Iris pigment epithelial cell (primary cell): ENCODE measurements around the gene XIRP1.

Experiments used
- DNase-seq: peaks from one replicate; pipeline ENCODE4 v3.0.0-alpha.2; 2011; ENCODE audit warnings: low read depth

Gene XIRP1

DNA sequence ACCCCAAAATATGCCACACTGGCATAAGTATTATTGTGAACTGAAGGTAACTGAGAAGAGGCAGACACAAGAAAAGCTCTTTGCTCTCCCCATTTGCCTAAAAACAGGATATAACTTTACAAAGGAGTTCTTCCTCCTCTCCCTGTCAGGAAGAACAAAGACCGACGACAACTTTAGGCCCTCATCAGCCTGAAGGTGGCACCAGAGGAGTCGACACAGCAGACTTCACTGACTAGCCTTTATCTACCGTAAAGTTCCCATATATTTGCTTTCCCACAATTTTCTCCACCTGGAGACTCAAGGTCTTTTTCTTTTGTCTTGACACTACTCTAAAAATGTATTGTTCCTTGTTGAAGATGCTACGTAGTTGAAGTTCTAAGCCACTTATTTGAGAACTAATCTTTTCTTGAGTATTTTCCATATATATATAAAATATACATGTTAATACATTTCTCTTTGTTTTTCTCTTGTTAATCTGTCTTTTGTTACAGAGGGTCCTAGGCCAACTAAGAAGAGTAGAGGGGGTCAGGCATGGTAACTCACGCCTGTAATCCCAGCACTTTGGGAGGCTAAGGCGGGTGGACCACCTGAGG, 16.2 kb upstream of the XIRP1 start:
- DNase-seq = peak; percentile 55

DNA sequence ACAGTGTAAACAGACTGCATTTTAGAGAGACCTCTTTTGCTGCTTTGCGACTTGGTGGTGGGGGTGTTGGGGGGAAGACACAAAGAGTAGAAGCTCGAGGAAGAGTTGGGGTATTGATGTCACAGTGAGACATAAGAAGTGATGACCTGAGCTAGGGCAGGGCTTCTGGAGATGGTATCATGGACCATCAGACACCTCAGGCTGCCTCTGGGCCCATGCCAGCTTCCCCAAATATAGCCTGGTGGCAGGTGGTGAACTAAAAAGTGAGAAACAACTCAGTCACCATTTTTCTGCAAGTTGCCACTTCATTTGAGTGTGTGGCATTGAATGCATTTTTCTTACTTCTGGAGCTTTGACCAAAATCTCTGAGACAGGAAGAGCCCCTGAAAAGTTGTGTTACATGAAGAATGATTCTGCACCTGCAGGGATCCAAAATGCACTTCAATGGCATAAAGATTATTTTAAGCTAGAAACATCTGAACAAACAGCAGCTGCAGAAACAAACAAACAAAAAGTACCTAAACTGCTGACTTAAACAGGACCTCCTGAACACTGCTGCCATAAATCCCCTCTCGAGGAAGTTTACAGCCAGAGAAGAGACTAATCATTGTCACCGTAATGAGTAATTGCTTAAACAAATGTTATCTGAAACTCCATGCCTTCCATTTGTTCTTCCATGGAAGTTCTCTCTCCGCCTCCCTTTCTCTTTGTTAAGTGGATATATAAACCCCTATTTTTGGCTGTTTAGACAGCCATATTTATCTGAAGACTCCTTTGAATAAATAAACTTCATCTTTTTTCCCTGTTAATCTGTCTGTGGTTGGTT, 15.2 kb upstream of the XIRP1 start:
- no peak for DNase-seq

DNA sequence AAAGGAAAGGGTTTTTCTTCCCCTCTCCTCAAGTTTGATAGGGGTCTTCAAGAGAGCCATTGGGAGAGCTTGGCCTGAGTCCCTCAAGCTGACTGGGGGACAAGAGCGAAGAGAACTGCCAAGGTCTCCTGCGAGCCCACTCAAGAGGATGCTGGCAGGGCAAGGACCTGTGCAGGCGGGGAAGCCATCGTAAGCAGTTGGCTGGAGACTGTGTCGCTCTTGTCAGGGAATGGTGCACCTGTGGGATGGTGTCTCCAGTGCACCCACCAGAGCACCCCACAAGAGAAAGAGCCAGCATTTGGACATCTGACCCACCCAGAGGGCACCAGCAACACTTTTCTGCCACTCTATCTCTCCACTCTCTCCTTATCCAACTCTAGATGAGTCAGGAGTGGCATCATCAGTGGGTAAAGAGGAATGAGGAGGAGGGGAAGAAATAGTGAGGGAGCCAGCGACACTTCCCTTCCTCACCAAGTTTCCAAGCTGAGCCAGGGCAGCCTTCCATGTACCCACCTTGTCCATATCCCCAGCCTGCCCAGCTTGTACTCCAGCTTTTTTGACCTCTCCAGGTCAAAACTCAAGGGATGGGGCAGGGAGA, 13.6 kb upstream of the XIRP1 start:
- DNase-seq = no peak

DNA sequence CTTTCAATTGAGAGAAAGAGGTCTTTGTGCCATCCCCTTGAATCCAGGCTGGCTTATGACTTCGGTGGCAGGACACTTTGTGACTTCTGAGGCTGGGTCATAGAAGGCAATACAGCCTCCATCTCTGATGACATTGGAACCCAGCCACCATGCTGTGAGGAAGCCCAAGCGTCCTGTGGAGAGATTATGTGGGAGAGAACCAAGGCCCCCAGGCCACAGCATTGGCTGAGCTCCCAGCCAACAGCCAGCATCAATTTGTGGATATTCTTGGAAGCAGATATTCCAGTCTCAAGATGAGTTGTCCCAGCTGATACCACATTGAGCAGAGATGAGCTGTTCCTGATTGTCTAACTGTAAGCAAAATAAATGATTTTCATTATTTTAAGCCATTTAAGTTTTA, 12.7 kb upstream of the XIRP1 start:
- DNase-seq = no peak

DNA sequence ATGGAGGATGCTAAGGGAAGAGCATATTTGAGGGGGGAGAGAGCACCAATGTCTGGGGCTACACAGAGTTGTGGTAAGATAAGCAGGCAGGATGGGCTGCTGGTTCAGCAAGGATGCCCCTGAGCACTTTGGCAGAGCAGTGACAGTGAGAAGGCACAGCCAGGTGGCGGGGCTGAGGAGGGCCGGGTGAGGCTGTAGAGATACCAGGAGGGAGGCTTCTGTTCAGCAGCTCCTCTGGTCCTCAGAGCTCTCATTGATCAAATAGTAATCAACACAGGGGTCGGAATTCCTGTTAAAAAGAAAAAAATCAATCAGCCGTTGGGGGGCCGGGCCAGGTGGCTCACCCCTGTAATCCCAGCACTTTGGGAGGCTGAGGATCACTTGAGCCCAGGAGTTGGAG, 11.5 kb upstream of the XIRP1 start:
- DNase-seq = no peak

DNA sequence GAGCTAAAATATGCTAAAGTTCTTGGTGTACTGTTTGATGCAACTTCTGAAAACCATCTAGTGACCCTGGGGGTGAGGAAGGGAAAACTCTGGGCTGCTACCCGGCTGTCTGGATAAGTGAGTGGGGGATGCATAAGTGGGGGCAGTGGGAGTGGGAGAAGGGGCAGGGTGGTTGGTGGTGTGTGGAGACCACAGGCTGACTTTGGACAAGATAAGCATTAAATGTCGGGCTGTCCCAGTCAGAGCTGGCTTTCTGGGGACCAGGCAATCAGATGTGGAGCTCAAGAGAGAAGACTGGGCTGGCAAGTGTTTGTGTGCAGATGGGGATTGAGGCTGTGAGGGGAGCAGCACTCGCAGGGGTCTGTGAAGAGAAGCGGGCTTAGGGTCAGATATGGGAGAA, 11.0 kb upstream of the XIRP1 start:
- DNase-seq = no peak

DNA sequence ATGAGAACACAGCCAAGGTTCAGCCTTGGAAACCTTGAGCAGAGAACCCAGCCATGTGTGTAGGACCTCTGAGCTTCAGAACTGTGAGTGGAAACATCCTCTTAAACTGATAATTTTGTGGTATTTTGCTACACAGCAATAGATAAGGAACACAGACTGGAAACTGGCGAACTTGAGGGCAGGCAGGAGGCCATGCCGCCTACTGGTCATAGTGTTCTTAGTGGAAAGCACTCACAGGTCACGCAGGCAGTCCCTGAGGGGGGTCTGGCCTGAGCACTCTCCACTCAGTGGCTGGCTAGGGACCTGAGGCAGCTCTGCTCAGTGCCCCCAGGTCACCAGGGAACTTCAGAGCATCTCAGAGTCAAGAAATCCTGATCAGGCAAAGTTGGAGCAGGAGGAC, 9.7 kb upstream of the XIRP1 start:
- no peak for DNase-seq

DNA sequence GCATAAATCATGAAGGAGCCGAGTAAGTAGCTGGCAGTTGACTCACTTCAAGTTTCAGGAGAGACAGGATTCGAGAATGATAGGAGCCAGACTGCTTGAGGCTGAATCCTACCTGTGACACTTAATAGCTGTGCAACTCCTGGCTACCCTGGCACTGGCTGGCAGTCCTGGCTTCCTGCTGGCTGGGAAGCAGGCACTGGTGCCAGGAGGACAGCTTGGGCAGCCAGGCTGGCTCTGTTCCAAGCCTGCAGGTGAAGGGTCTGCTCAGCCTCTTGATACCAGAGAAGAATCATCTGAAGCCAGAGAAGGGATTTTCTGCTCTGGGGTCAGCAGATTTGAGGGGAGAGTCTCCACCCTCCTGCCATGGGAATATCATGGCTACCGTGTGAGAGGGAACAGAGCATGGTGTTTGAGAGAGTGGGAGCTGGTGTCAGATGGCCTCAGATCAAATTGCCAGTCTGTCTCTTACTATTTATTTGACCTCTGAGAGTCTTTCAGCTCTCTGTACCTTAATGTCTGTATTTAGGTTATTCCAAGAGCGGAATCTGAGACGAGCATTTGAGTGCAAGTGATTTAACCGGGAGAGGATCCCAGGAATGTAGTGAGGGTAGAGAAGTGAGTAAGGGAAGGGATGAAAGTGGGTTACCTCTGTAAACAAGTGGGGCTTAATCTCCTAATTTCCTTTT, 4.4 kb upstream of the XIRP1 start:
- DNase-seq = no peak

DNA sequence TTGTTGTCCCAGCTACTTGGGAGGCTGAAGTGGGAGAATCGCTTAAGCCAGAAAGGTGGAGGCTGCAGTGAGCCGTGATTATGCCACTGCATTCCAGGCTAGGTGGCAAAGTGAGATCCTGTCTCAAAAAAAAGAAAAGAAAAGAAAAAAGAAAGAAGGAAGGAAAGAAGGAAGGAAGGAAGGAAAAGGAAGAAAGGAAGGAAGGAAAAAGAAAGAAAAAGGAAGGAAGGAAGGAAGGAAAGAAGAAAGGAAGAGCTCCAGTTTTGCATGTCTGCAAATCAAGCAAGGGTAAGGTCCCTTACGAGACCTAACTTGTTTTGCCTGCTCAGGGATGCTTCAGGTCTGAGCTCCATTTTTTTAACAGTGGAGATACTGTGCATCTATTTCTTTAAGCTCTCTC, 3.6 kb upstream of the XIRP1 start:
- DNase-seq = no peak

DNA sequence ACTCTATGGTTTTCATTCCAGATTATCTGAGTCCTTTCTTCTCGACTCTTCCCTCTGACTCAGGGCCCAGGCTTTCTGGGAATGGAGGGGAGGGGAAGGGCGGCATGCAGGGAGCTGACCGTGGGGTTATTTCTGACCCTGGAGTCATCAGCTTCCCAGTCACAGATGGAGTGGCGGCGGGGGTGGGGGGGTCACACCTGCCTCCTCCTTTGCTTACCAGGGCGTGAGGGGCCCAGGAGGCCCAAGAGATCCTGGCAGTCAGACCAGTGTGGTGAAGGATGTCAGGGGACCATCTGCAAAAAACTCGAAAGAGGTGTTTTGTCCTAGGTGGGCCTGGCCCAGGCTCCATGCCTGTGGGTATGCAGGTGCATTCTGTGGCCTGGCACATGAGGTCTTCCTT, 996 bp upstream of the XIRP1 start:
- DNase-seq = peak; percentile 38

DNA sequence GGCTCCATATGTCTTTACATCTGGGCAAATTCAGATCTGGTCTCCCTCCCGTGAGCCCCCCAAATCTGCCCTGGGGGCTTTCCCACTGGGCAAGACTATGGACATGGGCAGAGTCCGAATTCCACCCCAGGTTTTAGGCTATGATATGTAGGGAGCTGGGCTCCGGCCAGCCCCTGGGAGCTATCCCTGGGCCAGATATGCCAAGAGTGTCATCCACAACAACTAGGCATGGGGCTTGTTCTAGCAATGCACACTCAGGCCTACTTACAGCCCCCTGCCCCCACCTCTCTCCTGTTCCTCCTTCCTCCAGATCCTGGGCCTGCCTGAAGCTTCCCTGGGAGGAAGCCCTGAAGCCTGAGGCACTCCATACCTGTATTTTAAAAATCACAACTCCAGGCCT, 622 bp downstream of the XIRP1 start:
- no peak for DNase-seq

DNA sequence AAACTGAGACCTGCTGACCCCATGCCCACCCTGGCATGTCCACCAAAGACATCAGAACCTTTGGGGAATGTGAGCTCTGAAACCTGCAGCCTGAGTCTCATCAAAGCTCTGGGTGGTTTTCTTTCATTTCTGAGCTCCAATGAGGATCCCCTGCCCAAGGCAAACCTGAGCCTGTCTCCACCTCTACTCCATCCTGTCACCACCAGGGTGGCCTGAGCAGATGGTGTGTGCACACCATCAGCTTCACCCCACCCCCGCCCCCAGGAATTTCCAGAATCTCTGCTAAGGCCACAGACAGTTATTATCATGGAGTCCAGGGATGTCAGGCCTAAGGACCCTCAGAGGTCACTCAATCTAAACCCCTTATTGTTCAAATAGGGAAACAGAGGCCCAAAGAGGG, 1.3 kb downstream of the XIRP1 start:
- DNase-seq = no peak

DNA sequence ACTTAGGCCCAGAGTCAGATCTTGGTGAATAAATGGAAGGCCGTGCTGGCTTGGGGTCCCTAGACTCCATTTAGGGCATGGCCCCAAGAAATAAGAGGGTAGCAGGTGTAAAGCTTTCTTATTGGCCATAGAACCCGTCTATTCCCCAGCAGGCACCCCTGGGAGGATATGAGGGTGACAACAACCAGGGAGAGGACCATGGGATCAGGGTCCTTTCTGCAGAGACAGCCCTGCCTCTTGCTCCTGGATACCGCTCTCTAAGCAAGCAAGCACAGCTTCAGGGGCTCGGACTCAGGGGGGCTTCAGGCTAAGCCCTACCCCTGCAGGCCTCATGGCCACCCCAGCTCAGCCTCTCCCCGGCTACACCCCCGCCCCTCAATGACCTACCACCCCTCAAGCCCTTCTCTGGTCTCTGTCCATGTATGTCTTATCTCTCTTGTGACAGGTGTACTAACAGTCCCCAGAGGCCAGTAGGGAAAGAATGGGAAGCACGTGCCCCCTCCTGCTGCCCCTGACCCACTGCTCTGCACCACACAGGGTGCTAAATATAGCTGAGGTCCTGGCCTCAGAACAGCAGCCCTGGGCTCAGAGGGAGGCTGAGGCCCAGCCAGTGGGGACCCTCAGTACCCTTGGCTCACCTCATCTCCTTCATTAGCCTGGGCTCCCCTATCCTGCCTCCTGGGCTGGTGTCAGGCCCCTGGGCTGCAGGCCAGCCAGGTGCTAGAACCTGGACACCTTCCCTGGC, 1.9 kb downstream of the XIRP1 start:
- no peak for DNase-seq

DNA sequence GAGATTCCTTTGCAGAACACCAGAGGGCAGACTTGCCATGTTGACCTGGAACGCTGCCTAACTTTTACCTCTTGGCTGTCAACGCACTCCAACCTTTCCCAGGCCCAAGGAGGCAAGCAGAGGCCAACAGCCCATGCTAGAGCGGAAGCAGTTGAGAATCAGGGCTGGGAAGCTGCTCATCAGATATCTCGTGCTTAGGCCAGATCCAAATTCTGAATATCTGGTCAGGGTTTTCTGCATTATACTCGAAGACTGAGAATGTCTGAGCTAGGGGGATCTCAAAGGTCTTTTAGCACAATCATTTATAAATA, 2.5 kb downstream of the XIRP1 start:
- peak; percentile 65 for DNase-seq

DNA sequence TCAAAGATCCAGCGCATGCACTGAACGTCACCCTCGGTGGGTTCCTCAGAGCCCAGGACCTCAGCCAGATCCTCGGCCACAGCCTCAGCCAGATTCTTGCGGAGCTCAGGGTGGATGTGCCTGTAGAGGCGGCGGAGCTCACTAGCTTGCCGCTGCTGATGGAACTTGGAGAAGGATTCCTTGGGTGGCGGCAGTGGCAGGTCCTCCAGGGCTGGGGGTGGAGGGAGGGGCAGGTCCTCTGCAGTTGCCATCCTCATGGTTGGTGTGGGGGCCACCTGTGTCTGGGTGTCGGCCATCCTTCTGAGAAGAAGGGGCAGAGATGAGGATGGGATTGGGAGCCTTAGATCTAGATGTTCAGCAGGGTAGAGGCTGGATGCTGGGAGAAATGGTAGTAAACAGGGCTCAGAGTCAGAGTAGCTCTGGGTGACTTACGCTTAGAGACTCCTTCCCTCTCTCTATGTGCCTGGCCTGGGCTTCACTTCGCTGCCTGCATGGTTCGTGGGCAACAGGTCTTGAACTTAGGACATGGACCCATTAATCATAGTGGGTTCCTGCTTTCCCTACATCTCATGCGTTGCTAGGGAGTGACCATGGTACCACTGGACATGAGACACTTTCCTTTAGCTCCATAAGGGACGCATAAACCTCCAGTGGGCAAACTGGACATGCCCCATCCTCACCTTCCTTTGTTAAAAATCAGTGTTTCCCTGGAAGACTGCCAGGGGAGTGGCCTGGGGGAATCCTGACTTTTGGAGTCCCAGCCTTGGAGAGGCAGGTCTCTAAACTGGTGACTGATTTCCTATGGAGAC, 3.0 kb downstream of the XIRP1 start:
- no peak for DNase-seq

DNA sequence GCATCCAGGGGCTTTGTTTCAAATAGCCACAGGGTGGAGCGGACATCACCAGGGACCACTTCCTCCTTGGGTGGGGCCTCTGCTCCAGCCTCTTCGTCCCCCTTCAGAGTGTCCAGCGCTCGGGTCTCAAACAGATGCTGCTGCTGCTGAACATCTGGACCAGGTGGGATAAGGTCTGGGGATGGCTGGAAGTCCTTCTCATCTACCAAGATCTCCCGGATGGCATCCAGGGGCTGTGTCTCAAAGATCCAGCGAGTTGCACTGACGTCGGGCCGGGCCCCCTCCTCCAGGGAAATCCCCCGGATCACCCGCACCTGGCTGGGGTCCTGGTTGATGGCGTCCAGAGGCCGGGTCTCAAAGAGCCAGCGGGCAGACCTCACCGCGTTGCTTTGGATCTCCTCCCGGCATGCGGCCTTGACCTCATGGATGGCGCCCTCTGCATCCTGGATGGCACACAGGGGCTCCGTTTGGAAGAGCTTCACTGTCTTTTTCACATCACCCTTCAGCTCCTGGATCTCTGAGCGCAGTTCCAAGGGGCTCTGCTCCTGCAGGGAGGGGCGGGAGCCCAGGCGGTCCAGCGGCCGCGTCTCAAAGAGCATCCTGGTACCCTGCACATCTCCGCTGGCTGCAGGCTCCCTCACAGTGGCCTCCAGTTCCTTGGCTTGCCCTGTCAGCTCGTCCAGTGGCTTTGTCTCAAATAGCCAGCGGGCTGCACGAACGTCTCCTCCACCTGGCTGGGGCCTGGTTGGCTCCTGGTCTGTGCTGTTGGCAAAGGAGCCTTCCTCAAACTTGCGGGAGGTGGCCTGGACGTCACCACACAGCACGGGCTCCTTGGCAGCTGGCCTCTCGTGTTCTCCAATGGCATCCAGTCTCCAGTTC, 3.9 kb downstream of the XIRP1 start:
- no peak for DNase-seq

DNA sequence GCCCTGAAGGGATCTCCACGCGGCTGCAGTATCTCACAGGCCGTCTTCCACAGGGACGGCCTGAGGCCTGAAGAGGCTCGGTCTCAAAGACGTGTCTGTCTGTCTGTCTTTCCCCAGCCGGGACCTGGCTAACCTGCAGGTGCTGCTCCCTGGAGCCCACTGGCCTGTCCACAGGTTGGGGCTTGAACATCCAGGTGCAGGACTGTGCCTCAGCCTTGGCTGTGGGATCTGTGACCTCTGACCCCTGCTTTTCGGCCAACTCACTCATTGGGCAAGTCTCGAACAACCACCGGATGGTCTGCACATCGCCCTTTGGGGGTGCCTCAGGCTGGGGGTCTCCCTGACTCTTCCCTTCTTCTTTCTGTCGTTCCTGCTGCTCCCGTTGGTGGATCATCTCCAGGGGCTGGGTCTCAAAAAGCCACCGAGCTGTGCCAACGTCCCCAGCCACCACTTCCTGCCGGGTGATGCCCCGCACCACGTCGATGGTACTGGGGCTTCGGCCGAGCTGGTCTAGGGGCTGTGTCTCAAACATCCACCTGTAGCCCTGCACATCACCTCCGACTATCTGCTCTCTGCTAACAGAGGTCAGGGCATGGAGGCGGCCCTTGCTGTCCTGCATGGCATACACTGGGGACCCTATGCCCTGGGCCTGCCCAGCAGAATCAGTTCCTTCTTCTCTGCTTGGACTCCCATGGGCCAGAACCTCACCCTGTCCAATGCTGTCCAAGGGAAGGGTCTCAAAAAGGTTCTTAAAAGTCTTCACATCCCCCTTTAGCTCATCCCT, 4.8 kb downstream of the XIRP1 start:
- DNase-seq = no peak

DNA sequence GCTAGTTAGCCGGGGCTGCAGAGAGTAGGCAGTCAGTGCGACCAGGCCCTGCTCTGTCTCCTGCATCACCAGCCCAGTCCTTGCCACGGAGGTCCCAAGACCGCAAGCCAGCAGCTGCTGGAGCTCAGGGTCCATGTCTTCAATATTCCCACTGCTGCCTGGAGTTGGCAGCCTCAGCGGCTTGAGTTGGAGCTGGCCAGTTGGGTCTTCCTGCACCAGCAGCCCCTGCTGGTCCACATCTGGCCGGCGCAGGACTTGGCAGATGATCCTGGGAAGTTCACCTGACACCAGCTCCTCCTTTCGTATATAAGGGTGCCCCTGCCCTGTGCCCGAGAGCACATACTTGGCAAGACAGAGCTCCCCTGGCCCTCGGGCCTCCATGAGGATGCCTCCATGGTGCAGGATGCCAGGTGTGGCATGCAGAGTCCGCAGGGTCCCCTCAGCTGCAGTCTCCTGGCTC, 5.7 kb downstream of the XIRP1 start:
- DNase-seq = no peak

DNA sequence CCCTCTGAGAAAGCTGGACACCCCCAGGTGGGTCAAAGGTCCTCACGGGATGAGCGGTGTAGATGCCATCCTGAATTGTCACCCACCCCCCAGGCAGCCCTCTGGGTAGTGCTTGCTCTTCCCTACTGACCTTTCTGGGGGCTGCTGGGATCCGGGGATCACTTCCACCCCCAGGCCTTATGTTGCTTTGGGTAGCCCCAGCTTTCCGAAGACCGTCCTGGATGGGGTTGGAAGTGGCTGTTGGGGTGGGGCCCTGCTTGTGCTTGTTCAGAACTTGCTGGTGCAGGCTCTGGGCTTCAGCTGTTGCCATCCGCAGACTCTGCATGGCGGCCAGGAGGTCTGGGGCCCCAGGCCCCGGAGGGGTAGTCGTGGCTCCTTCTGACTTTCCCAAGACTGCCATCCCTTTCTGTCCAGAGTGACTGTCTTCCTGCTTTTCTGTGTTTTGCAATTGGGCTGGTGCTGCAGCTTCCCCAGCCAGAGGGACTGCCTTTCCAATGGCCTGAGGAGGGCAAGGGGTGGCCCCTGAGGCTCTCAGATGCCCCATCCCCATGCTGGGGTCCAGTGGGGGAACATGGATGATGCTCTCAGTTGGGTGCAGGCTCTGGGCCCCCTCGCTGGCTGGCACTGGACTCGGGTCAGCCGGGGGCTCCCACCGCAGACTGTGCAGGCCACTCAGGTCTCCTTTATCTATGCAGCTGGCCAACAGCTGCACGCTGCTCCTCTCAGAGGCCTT, 6.3 kb downstream of the XIRP1 start:
- DNase-seq = no peak
